Ishikawa (cell line): Measurements from ENCODE around the gene SLAIN2.

ENCODE experiments used
- CEBPB ChIP-seq: IDR thresholded peaks from 2 replicates; pipeline ENCODE4 v1.6.1; 2012
- CREB1 ChIP-seq: IDR thresholded peaks from 2 replicates; pipeline ENCODE4 v1.6.1; 2012; ENCODE audit warnings: low read depth
- EP300 ChIP-seq: IDR thresholded peaks from 2 replicates; pipeline ENCODE4 v1.6.1; 2012; ENCODE audit warnings: borderline replicate concordance
- MAX ChIP-seq: IDR thresholded peaks from 2 replicates; pipeline ENCODE4 v1.6.1; 2012
- NFIC ChIP-seq: IDR thresholded peaks from 2 replicates; pipeline ENCODE4 v1.6.1; 2012
- RAD21 ChIP-seq: IDR thresholded peaks from 2 replicates; pipeline ENCODE4 v1.6.1; 2012; ENCODE audit warnings: low read depth
- REST ChIP-seq: IDR thresholded peaks from 2 replicates; pipeline ENCODE4 v1.6.1; 2012; ENCODE audit warnings: low read depth, mild to moderate bottlenecking
- TAF1 ChIP-seq: IDR thresholded peaks from 2 replicates; pipeline ENCODE4 v1.6.1; 2012; ENCODE audit warnings: low read depth, mild to moderate bottlenecking
- TEAD4 ChIP-seq: IDR thresholded peaks from 2 replicates; pipeline ENCODE4 v1.6.1; 2012
- USF1 ChIP-seq: IDR thresholded peaks from 2 replicates; pipeline ENCODE4 v1.6.1; 2012
- YY1 ChIP-seq: IDR thresholded peaks from 2 replicates; pipeline ENCODE4 v1.6.1; 2012; ENCODE audit warnings: low read depth

- TF ChIP-seq NFIC (no peak), TAF1 (no peak), EP300 (no peak), MAX (no peak), CREB1 (no peak), YY1 (no peak), TEAD4 (no peak), REST (no peak), USF1 (no peak), CEBPB (no peak), RAD21 (no peak)
These were observed 62.5 kb downstream of the SLAIN2 start for GRCh38 chr4:48403779-48404178.
